WTC11 (cell line): ENCODE results near the gene SLC1A3. TPM values are rescaled to one million over a fixed set of nuclear protein-coding genes. Genes with fewer than 3 reads are reported as not detected.

ENCODE experiments used
- AFF4 ChIP-seq: sonication (generic); formaldehyde crosslinking; IDR thresholded peaks from 2 replicates; pipeline ENCODE4 v1.8.1; 2023; ENCODE audit warnings: mild to moderate bottlenecking, missing genetic modification reagents, borderline replicate concordance
- ATF6 ChIP-seq: sonication (generic); formaldehyde crosslinking; IDR thresholded peaks from 2 replicates; pipeline ENCODE4 v1.8.1; 2023; ENCODE audit warnings: mild to moderate bottlenecking, missing genetic modification reagents
- E2F1 ChIP-seq: sonication (generic); formaldehyde crosslinking; IDR thresholded peaks from 2 replicates; pipeline ENCODE4 v1.8.0; 2022; ENCODE audit warnings: mild to moderate bottlenecking, missing genetic modification reagents
- FOXK1 ChIP-seq: sonication (generic); formaldehyde crosslinking; IDR thresholded peaks from 2 replicates; pipeline ENCODE4 v1.8.0; 2022; ENCODE audit warnings: mild to moderate bottlenecking, moderate library complexity, missing genetic modification reagents
- FOXP1 ChIP-seq: sonication (generic); formaldehyde crosslinking; IDR thresholded peaks from 2 replicates; pipeline ENCODE4 v1.8.0; 2022; ENCODE audit warnings: missing genetic modification reagents, mild to moderate bottlenecking, moderate library complexity, borderline replicate concordance
- GABPB1 ChIP-seq: sonication (generic); formaldehyde crosslinking; IDR thresholded peaks from 2 replicates; pipeline ENCODE4 v1.8.1; 2023; ENCODE audit warnings: mild to moderate bottlenecking, missing genetic modification reagents
- GTF2I ChIP-seq: fragments of 250-450 bp; sonication (Bioruptor Pico); conservative IDR thresholded peaks from 2 replicates; pipeline ENCODE4 v1.4.0; 2021; ENCODE audit warnings: mild to moderate bottlenecking
- HMGA2 ChIP-seq: fragments of 250-450 bp; sonication (Bioruptor Pico); IDR thresholded peaks from 2 replicates; pipeline ENCODE4 v1.4.0; 2021; ENCODE audit warnings: mild to moderate bottlenecking, moderate library complexity
- NFE2L1 ChIP-seq: sonication (generic); formaldehyde crosslinking; IDR thresholded peaks from 2 replicates; pipeline ENCODE4 v1.8.1; 2023; ENCODE audit warnings: missing genetic modification reagents
- NR2C2 ChIP-seq: sonication (generic); formaldehyde crosslinking; IDR thresholded peaks from 2 replicates; pipeline ENCODE4 v1.8.0; 2022; ENCODE audit warnings: mild to moderate bottlenecking, missing genetic modification reagents
- RORB ChIP-seq: fragments of 250-450 bp; sonication (Bioruptor Pico); IDR thresholded peaks from 2 replicates; pipeline ENCODE4 v1.9.0; 2021; ENCODE audit warnings: mild to moderate bottlenecking
- SMAD4 ChIP-seq: sonication (generic); formaldehyde crosslinking; IDR thresholded peaks from 2 replicates; pipeline ENCODE4 v1.8.0; 2022; ENCODE audit warnings: mild to moderate bottlenecking, missing genetic modification reagents
- TEAD1 ChIP-seq: sonication (generic); formaldehyde crosslinking; IDR thresholded peaks from 2 replicates; pipeline ENCODE4 v1.8.0; 2022; ENCODE audit warnings: mild to moderate bottlenecking, missing genetic modification reagents
- TP53 ChIP-seq: sonication (generic); formaldehyde crosslinking; IDR thresholded peaks from 2 replicates; pipeline ENCODE4 v1.8.1; 2023; ENCODE audit warnings: mild to moderate bottlenecking, missing genetic modification reagents
- USF1 ChIP-seq: sonication (generic); formaldehyde crosslinking; IDR thresholded peaks from 2 replicates; pipeline ENCODE4 v1.8.0; 2022; ENCODE audit warnings: mild to moderate bottlenecking, missing genetic modification reagents
- ZBTB21 ChIP-seq: sonication (generic); formaldehyde crosslinking; IDR thresholded peaks from 2 replicates; pipeline ENCODE4 v1.8.1; 2023; ENCODE audit warnings: mild to moderate bottlenecking, missing genetic modification reagents, borderline replicate concordance
- ZNF138 ChIP-seq: sonication (generic); formaldehyde crosslinking; conservative IDR thresholded peaks from 2 replicates; pipeline ENCODE4 v1.8.1; 2022; ENCODE audit warnings: mild to moderate bottlenecking, moderate library complexity, missing genetic modification reagents
- ZNF232 ChIP-seq: sonication (generic); formaldehyde crosslinking; IDR thresholded peaks from 2 replicates; pipeline ENCODE4 v1.8.0; 2022; ENCODE audit warnings: mild to moderate bottlenecking, missing genetic modification reagents
- ZNF317 ChIP-seq: sonication (generic); formaldehyde crosslinking; IDR thresholded peaks from 2 replicates; pipeline ENCODE4 v1.8.1; 2023; ENCODE audit warnings: low read depth, mild to moderate bottlenecking, moderate library complexity, missing genetic modification reagents, borderline replicate concordance
- ZNF396 ChIP-seq: fragments of 250-450 bp; sonication (Bioruptor Pico); IDR thresholded peaks from 2 replicates; pipeline ENCODE4 v1.8.0; 2021; ENCODE audit warnings: mild to moderate bottlenecking, moderate library complexity, borderline replicate concordance
- ZNF423 ChIP-seq: fragments of 250-450 bp; sonication (Bioruptor Pico); IDR thresholded peaks from 2 replicates; pipeline ENCODE4 v2.1.2; 2022; ENCODE audit warnings: mild to moderate bottlenecking, moderate library complexity
- ZNF532 ChIP-seq: fragments of 250-450 bp; sonication (Bioruptor Pico); IDR thresholded peaks from 2 replicates; pipeline ENCODE4 v1.9.0; 2021; ENCODE audit warnings: mild to moderate bottlenecking, borderline replicate concordance
- total RNA-seq: library from RNA; stranded (reverse); gene quantifications from 3 replicates; pipeline ENCODE4 v1.2.3, GENCODE V29; 2021
- TF ChIP-seq, protein P1 (sequence below): sonication (generic); formaldehyde crosslinking; IDR thresholded peaks from 2 replicates; pipeline ENCODE4 v1.8.1; 2022; ENCODE audit warnings: mild to moderate bottlenecking, missing genetic modification reagents, moderate library complexity, borderline replicate concordance
- TF ChIP-seq, protein P2 (sequence below): sonication (generic); formaldehyde crosslinking; IDR thresholded peaks from 2 replicates; pipeline ENCODE4 v1.8.1; 2023; ENCODE audit warnings: mild to moderate bottlenecking, missing genetic modification reagents

Gene SLC1A3
- total RNA-seq, 1 experiment from 2014 or later: 77.9 TPM

DNA sequence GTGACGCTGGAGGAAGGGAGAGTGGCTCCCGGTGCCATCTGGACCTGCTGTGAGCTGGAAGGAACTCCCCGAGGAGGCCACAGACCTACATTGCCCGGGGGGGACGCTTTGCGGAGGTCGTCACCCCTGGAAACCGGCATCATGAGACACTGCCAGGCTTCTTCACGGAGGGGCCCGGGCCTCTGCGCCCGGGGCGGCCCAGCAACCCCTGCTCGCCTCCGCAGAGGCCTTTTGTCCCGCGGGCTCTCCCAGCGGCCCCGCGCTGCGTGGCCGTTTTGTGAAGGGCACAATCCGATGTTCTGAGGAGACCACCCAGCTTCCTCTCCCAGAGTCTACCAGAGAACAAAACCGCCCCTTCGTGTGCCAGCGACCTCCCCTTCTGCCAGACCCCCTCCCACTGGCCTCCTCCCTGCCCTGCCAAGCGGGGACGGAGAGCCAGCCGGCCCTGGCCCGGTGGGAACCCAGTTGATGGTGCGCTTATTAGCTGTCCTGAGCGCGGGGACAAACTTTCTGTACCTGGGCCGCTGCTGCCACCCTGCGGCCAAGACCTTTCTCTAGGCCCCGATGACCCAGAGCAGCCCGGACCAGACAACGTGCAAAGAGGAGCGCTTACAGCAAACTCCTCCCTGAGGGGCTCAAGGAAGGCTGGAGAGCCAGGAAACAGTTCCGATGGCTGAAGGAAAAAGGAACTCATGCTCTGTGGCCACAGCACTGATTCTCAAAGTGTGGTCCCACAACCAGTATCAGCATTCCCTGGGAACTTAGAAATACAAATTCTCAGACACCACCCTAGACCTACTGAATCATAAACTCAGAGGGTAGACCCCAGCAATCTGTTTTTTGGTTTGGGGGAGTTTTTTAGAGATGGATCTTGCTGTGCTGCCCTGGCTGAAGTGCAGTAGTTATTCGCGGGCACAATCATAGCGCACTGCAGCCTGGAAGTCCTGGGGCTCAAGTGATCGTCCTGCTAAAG lies 86.7 kb downstream of the SLC1A3 start (continued):
- TF ChIP-seq E2F1 (CRISPR knock-in tag) (no peak), ZNF232 (CRISPR knock-in tag) (0 out of 2 replicates have a peak, but pooled peaks have one; percentile 44), USF1 (no peak), ZNF396 (CRISPR knock-in tag) (no peak), AFF4 (CRISPR knock-in tag) (no peak), GABPB1 (CRISPR knock-in tag) (no peak), ZBTB21 (CRISPR knock-in tag) (no peak), NFE2L1 (CRISPR knock-in tag) (no peak), FOXP1 (CRISPR knock-in tag) (no peak), TEAD1 (0 out of 2 replicates have a peak, but pooled peaks have one; percentile 9), ATF6 (no peak), NR2C2 (CRISPR knock-in tag) (no peak), ZNF423 (CRISPR knock-in tag) (no peak), HMGA2 (CRISPR knock-in tag) (no peak), ZNF317 (no peak), ZNF532 (CRISPR knock-in tag) (no peak), FOXK1 (CRISPR knock-in tag) (no peak), SMAD4 (CRISPR knock-in tag) (no peak), GTF2I (CRISPR knock-in tag) (no peak), RORB (CRISPR knock-in tag) (no peak), ZNF138 (CRISPR knock-in tag) (no peak), TP53 (CRISPR knock-in tag) (no peak)
- TF ChIP-seq, protein P1, sequence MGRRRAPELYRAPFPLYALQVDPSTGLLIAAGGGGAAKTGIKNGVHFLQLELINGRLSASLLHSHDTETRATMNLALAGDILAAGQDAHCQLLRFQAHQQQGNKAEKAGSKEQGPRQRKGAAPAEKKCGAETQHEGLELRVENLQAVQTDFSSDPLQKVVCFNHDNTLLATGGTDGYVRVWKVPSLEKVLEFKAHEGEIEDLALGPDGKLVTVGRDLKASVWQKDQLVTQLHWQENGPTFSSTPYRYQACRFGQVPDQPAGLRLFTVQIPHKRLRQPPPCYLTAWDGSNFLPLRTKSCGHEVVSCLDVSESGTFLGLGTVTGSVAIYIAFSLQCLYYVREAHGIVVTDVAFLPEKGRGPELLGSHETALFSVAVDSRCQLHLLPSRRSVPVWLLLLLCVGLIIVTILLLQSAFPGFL: no peak
- TF ChIP-seq, protein P2, sequence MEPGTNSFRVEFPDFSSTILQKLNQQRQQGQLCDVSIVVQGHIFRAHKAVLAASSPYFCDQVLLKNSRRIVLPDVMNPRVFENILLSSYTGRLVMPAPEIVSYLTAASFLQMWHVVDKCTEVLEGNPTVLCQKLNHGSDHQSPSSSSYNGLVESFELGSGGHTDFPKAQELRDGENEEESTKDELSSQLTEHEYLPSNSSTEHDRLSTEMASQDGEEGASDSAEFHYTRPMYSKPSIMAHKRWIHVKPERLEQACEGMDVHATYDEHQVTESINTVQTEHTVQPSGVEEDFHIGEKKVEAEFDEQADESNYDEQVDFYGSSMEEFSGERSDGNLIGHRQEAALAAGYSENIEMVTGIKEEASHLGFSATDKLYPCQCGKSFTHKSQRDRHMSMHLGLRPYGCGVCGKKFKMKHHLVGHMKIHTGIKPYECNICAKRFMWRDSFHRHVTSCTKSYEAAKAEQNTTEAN (CRISPR knock-in tag): 0 out of 2 replicates have a peak, but pooled peaks have one; percentile 44
